Tibial nerve (tissue), 4 donors: ENCODE measurements around the gene DIABLO. TPM values are rescaled to one million over a fixed set of nuclear protein-coding genes. Genes with fewer than 3 reads are reported as not detected.

Source experiments
- DNase-seq, 2 donors: peaks; one replicate each; pipeline ENCODE4 v3.0.0-alpha.2; 2019; ENCODE audit warnings: low spot score in 2 of 2
- H3K27ac ChIP-seq, 4 donors: fragments of 200-600 bp; sonication (generic) in 3 of 4; one replicate each; pipeline ENCODE4 v1.5.1; 2017 to 2019; ENCODE audit warnings: mild to moderate bottlenecking in 1 of 4
- H3K27me3 ChIP-seq, 2 donors: fragments of 200-600 bp; sonication (generic) in 1 of 2; one replicate each; pipeline versions ENCODE4 v1.5.1 to v1.6.0; 2017 to 2019
- H3K36me3 ChIP-seq, 3 donors: fragments of 200-600 bp; sonication (generic); one replicate each; pipeline ENCODE4 v1.5.1; 2018 to 2019
- H3K4me1 ChIP-seq, 4 donors: fragments of 200-600 bp; sonication (generic) in 3 of 4; one replicate each; pipeline ENCODE4 v1.5.1; 2017 to 2019
- H3K4me3 ChIP-seq, 4 donors: fragments of 200-600 bp; sonication (generic) in 3 of 4; one replicate each; pipeline ENCODE4 v1.5.1; 2017 to 2019; ENCODE audit warnings: mild to moderate bottlenecking in 1 of 4, moderate library complexity in 1 of 4
- H3K9me3 ChIP-seq, 4 donors: fragments of 200-600 bp; sonication (generic) in 3 of 4; one replicate each; pipeline ENCODE4 v1.5.1; 2017 to 2019
- EP300 ChIP-seq, 2 donors: sonication (generic); formaldehyde crosslinking; IDR thresholded peaks; one replicate each; pipeline ENCODE4 v1.6.1; 2017; ENCODE audit warnings: antibody characterized with exemption in 2 of 2, mild to moderate bottlenecking in 1 of 2
- POLR2A ChIP-seq, 2 donors: fragments of 450-650 bp; IDR thresholded peaks; one replicate each; pipeline ENCODE4 v1.6.1; 2017; ENCODE audit warnings: antibody characterized with exemption in 2 of 2, mild to moderate bottlenecking in 2 of 2, moderate library complexity in 2 of 2
- WGBS, 2 donors: methylation state at CpG; one replicate each; pipeline ENCODE4 v1.1.5; 2018; 5-methylcytosine and 5-hydroxymethylcytosine counted together
- total RNA-seq, 4 donors: library from RNA; depleted of rRNA; stranded (reverse); fragments of >200 nt; gene quantifications; one replicate each; pipeline ENCODE4 v1.1.0, GENCODE V29; 2016
- TF ChIP-seq, protein P1 (sequence below), 5 experiments: fragments of 200-600 bp in 3 of 5; fragments of 450-650 bp in 2 of 5; sonication (generic) in 3 of 5; IDR thresholded peaks; one replicate each; pipeline ENCODE4 v1.5.1; 2016 to 2019; ENCODE audit warnings: antibody characterized with exemption in 5 of 5, mild to moderate bottlenecking in 3 of 5, moderate library complexity in 2 of 5

DIABLO gene
- total RNA-seq, 4 donors from 2014 or later = 40.8 to 52.5 (median 42.5) TPM

DNA sequence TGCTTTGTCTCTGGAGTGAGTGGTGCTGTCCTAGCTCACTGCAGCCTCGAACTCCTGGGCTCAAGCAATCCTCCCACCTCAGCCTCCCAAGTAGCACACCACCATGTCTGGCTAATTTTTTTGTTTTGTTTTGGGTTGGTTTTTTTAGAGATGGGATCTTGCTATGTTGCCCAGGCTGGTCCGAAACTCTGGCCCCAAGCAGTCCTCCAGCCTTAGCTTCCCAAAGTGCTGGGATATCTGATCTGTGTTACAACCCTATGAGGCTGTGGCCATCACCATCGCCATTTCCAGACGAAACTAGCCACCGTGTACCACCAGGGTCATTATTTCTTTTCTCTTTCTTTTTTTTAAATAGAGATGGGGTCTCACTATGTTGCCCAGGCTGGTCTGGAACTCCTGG is 54.5 kb downstream of the DIABLO start:
- 91 to 94% methylated on average over 5 of the region's 5 CpGs for whole genome bisulfite sequencing, 2 donors
- no peaks in the 10 kb centered on the region for H3K27me3 ChIP-seq
- no peak overlapping the region for H3K4me3 ChIP-seq

DNA sequence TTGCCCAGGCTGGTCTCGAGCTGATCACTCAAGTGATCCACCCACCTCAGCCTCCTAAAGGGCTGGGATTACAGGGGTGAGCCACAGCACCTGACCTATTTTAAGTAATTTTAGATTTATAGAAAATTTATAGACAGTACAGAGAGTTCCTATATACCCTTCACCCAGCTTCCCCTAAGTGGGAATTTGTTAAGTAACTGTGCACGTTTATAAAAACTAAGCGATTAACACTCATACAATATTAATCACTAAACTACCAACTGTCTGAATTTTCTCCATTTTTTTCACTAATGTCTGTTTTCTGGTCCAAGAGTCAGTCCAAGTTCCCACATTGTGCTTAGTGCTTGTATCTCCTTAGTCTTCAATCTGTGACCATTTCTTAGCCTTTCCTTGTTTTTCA is 57.4 kb downstream of the DIABLO start:
- no peaks in the 10 kb centered on the region for H3K9me3 ChIP-seq
- WGBS, 2 donors = 84 to 93% methylated on average over 3 of the region's 3 CpGs
- no peak for DNase-seq

More for the DNA sequence above, 54.5 kb downstream of the DIABLO start:
- DNase-seq = no peak
- H3K27ac ChIP-seq = no peak overlapping the region
- no peaks in the 10 kb centered on the region for H3K36me3 ChIP-seq
- no peaks in the 10 kb centered on the region for H3K4me1 ChIP-seq
- TF ChIP-seq, protein P1, sequence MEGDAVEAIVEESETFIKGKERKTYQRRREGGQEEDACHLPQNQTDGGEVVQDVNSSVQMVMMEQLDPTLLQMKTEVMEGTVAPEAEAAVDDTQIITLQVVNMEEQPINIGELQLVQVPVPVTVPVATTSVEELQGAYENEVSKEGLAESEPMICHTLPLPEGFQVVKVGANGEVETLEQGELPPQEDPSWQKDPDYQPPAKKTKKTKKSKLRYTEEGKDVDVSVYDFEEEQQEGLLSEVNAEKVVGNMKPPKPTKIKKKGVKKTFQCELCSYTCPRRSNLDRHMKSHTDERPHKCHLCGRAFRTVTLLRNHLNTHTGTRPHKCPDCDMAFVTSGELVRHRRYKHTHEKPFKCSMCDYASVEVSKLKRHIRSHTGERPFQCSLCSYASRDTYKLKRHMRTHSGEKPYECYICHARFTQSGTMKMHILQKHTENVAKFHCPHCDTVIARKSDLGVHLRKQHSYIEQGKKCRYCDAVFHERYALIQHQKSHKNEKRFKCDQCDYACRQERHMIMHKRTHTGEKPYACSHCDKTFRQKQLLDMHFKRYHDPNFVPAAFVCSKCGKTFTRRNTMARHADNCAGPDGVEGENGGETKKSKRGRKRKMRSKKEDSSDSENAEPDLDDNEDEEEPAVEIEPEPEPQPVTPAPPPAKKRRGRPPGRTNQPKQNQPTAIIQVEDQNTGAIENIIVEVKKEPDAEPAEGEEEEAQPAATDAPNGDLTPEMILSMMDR (IDR thresholded peaks at IDR 0.05) = no peak
- TF ChIP-seq EP300 (IDR thresholded peaks at IDR 0.05) = no peak
- no peak for TF ChIP-seq POLR2A (IDR thresholded peaks at IDR 0.05)
- H3K9me3 ChIP-seq = no peaks in the 10 kb centered on the region

DNA sequence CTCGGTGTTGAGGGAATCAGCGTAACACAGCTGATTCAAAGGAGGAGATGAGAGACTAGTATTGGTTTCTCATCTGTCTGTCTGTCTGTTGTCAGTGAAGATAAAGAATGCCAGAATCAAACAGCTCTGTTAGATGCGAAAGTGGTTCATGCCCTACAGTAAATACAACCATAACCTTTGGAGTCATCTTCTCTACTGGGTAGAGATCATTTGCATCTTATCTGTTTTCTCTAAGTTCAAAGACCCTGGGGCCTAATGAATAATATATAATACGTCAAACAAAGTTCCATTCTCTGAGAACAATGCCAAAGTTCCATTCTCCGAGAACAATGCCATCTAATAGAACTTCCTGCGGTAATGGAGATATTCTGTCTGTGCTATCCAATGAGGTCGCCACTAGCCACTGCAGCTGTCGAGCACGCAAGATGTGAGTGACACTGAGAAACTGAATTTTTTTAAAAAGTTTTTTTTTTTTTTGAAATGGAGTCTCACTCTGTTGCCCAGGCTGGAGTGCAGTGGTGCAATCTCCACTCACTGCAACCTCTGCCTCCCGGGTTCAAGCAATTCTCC is 58.4 kb downstream of the DIABLO start:
- H3K27ac ChIP-seq = no peak overlapping the region
- TF ChIP-seq POLR2A (IDR thresholded peaks at IDR 0.05) (no peak), EP300 (IDR thresholded peaks at IDR 0.05) (no peak)
- TF ChIP-seq, protein P1 (IDR thresholded peaks at IDR 0.05) = no peak

More for the DNA sequence above, 57.4 kb downstream of the DIABLO start:
- H3K4me3 ChIP-seq = no peak overlapping the region
- no peaks in the 10 kb centered on the region for H3K4me1 ChIP-seq
- TF ChIP-seq, protein P1 (IDR thresholded peaks at IDR 0.05) = no peak
- no peak overlapping the region for H3K27ac ChIP-seq
- no peaks in the 10 kb centered on the region for H3K36me3 ChIP-seq
- no peaks in the 10 kb centered on the region for H3K27me3 ChIP-seq

GRCh38 chr12:122166422-122167349 is 59.2 kb downstream of the DIABLO start:
- H3K36me3 ChIP-seq = no peaks in the 10 kb centered on the region
- H3K4me1 ChIP-seq = no peaks in the 10 kb centered on the region
- no peaks in the 10 kb centered on the region for H3K9me3 ChIP-seq
- no peak overlapping the region for H3K27ac ChIP-seq
- TF ChIP-seq, protein P1 (IDR thresholded peaks at IDR 0.05) = no peak
- TF ChIP-seq POLR2A (IDR thresholded peaks at IDR 0.05) = no peak
- no peak for TF ChIP-seq EP300 (IDR thresholded peaks at IDR 0.05)
- DNase-seq = no peak
- H3K4me3 ChIP-seq = no peak overlapping the region
- WGBS, 2 donors = 81% methylated on average over 22 of the region's 22 CpGs
- H3K27me3 ChIP-seq = no peaks in the 10 kb centered on the region

More for the DNA sequence above, 58.4 kb downstream of the DIABLO start:
- Histone ChIP-seq H3K36me3 (no peaks in the 10 kb centered on the region), H3K9me3 (no peaks in the 10 kb centered on the region), H3K27me3 (no peaks in the 10 kb centered on the region), H3K4me3 (no peak overlapping the region), H3K4me1 (no peaks in the 10 kb centered on the region)
- no peak for DNase-seq
- WGBS, 2 donors = 71 to 84% methylated on average over 10 of the region's 10 CpGs

DNA sequence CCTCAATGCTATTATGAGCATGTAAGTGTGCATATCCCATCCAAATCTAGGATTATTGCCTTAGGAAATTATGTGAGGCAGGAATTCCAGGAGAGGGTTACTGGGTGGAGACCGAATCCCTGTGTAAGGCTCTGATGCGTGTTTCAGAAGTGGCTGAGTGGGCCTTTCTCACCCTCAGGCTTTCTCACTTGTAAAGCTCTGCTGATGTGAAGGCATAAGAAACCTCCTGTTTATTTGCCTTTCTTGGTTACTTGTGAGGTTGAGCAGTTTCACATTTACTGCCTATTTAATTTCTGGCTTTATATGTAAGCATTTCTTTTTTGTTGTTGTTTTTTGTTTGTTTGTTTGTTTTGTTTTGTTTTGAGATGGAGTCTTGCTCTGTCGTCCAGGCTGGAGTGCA is 62.9 kb downstream of the DIABLO start:
- Histone ChIP-seq H3K4me3 (no peak overlapping the region), H3K9me3 (no peaks in the 10 kb centered on the region), H3K36me3 (no peaks in the 10 kb centered on the region), H3K4me1 (no peaks in the 10 kb centered on the region), H3K27ac (no peak overlapping the region), H3K27me3 (no peaks in the 10 kb centered on the region)
- TF ChIP-seq EP300 (IDR thresholded peaks at IDR 0.05) (no peak), POLR2A (IDR thresholded peaks at IDR 0.05) (no peak)
- TF ChIP-seq, protein P1 (IDR thresholded peaks at IDR 0.05) = no peak
- no peak for DNase-seq
- WGBS, 2 donors = 70 to 74% methylated on average over 3 of the region's 3 CpGs
